Epithelial cell of prostate (primary cell): ENCODE data around the gene CYP2C18.
"Not testable (repeated sequence)": the region's sequence is repeated elsewhere in the genome, so short reads cannot be mapped to it uniquely, and the experiment has no call there.

Source experiments
- DNase-seq: peaks from one replicate; pipeline ENCODE4 v3.0.0-alpha.2; 2011; ENCODE audit warnings: low read depth, low spot score
- H3K27ac ChIP-seq: fragments of 450-650 bp; 2 replicates; pipeline ENCODE4 v1.5.1; 2017; ENCODE audit warnings: mild to moderate bottlenecking

Gene CYP2C18

DNA sequence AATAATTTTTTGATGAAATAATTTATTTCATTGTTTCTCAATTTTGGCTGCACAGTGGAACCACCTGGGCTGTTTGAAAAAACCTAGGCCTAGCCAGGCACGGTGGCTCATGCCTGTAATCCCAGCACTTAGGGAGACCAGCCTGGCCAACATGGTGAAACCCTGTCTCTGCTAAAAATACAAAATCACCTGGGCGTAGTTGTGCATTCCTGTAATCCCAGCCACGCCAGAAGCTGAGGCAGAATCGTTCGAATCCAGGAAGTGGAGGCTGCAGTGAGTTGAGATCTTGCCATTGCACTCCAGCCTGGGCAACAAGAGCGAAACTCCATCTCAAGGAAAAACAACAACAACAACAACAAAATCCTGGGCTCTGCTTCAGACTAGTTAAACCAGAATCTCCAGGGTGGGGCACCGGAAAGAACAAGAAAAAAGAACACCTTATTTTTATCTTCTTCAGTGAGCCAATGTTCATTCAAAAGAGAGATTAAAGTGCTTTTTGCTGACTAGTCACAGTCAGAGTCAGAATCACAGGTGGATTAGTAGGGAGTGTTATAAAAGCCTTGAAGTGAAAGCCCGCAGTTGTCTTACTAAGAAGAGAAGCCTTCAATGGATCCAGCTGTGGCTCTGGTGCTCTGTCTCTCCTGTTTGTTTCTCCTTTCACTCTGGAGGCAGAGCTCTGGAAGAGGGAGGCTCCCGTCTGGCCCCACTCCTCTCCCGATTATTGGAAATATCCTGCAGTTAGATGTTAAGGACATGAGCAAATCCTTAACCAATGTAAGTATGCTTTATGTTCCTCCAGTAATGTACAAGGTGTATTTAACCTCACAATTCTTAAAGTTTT lies at the start of gene CYP2C18:
Gene CYP2C18 (plus strand): TSS at position 516 of the 841 bp plus-strand sequence. CDS start 91 bp downstream, at position 607.
- no peak within 1 kb of the TSS for H3K27ac ChIP-seq
- DNase-seq: no peak

- H3K27ac ChIP-seq, DNase-seq: not testable (repeated sequence)
Measured at GRCh38 chr10:94638097-94638496, 45.4 kb upstream of the CYP2C18 start.

GRCh38 chr10:94639902-94640301 lies 43.6 kb upstream of the CYP2C18 start:
- H3K27ac ChIP-seq: no peak overlapping the region
- no peak for DNase-seq

DNA sequence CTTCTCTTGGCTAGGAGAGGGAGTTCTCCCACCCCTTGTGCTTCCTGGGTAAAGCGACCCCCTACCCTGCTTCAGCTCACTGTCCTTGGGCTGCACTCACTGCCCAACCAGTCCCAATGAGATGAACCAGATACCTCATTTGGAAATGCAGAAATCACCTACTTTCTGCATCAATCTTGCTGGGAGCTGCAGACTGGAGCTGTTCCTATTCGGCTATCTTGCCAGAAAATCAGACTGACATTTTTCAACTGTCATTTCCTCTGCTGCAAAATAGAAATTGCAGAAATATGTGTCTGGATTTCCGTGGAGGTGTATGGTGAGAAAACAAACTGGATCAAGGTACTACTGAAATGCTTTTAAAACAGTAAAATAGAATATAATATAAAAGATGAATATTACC lies 43.0 kb upstream of the CYP2C18 start:
- no peak for DNase-seq
- no peak overlapping the region for H3K27ac ChIP-seq

- DNase-seq: no peak
- H3K27ac ChIP-seq: no peak overlapping the region
Measured at GRCh38 chr10:94641480-94641879, 42.0 kb upstream of the CYP2C18 start.

- H3K27ac ChIP-seq: no peak overlapping the region
- DNase-seq: no peak
Measured at GRCh38 chr10:94644352-94644751, 39.2 kb upstream of the CYP2C18 start.

DNA sequence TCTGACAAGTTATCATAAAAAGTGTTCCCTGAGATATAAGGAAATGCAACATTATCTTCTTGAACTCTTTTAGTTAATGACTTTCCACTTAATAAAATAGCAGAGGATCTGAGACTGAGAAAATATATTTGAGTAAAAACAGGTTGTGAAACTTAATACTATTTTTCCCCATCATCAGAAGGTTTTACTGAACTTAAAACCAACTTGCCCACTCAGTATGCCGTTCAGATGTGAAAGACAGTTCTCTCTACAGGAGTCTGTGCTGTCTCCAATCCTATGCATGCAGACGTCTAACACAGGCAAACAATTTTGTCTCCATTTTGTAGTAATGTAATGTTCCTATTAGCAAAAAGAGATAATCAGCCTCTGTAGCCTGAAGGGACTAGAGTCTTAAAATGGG lies 38.2 kb upstream of the CYP2C18 start:
- no peak for DNase-seq
- no peak overlapping the region for H3K27ac ChIP-seq

DNA sequence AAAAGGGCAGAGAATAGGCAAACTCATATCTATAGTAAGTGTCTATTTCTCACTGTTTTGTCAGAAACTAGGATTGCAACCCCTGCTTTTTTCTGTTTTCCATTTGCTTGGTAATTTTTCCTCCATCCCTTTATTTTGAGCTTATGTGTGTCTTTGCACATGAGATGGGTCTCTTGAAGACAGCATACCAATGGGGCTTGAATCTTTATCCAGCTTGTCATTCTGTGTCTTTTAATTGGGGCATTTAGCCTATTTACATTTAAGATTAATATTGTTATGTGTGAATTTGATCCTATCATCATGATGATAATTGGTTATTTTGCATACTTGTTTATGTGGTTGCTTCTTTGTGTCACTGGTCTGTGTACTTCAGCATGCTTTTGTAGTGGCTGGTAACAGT lies 28.3 kb upstream of the CYP2C18 start:
- DNase-seq, H3K27ac ChIP-seq: not testable (repeated sequence)

DNA sequence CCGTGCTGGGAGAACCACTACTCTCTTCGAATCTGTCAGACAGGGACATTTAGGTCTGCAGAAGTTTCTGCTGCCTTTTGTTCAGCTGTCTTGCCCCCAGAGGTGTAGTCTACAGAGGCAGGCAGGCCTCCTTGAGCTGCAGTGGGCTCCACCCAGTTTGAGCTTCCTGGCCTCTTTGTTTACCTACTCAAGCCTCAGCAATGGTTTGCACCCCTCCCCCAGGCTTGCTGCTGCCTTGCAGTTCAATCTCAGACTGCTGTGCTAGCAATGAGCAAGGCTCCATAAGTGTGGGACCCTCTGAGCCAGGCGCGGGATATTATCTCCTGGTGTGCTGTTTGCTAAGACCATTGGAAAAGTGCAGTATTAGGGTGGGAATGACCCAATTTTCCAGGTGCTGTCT lies 20.5 kb upstream of the CYP2C18 start:
- not testable (repeated sequence) for DNase-seq, H3K27ac ChIP-seq

DNA sequence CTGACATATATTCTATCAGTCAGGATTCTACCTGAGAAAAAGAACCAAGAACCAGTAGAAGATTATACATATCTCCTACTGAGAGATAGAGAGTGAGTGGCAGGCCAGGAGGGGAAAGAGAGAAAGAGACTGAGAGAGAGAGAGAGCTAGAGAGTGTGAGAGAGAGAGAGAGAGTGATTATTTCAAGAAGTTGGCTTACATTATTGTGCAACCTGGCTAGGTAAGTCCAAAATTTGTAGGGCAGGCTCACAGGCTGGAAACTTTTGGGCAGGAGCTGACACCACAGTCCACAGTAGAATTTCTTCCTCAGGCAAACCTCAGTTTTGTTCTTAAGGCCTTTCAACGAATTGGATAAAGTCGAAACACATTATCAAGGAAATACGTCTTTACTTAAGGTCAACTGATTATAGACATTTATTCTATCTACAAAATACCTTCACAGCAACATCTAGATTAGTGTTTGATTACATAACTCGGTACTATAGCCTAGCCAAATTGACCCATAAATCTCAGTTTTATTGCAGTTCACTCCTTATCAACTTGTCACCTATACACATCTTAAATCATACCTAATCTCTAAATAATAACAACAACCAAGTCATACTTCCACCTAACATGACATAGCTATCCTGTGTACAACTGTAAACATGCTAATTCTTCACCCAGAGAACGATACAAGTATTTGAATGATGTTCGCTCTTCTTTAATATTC lies 17.0 kb upstream of the CYP2C18 start:
- H3K27ac ChIP-seq: no peak overlapping the region
- DNase-seq: no peak

DNA sequence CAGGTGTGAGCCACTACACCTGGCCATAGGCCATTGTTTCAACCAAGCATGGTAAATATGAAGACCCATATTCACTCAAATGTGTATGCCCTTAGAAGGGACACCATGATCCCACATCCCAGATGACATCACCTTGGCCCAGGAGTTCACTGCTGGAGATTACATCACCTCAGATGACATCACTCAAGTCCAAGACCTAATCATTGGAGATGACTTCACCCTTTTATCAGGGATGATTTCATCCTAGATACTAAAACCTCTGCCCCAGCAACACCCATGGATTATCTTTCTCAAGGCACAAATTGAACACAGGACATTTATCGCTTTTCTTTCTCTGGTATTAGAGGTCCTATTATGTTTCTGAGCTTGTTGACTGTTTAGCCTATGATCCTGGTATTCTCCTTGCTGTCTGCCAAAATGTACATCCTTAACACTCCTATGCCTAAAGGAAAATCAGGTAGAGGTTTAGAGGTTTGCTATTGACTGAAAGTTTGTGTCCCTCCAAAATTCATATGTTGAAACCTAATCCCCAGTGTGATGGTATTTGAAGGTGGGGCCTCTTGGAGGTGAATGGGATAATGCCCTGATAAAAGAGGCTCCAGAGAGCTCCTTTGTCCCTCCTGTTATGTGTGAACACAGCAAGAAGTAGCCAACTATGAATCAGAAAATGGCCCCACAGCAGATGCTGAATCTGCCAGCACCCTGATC lies 9.8 kb upstream of the CYP2C18 start:
- no peak for DNase-seq
- no peak overlapping the region for H3K27ac ChIP-seq

GRCh38 chr10:94676496-94676895 lies 7.0 kb upstream of the CYP2C18 start:
- H3K27ac ChIP-seq: no peak overlapping the region
- DNase-seq: no peak

DNA sequence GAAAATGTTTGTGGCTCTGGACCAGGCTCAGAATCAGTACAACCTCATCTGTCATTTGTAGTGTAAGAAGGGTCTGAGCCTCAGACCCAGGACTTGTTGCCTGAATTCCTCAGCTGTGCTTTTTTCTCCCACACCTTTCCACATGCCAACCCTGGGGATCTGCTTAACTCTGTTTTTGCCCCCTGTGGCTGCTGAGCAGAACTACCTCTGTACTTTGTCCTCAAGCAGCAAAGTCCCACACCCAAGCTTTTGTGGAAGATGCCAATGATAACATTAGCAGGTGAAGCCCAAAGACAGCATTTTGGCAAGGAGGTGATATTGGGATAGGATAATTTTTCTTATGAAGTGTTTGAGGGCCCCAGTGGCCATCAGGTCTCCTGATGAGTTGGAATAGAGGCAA lies 5.8 kb upstream of the CYP2C18 start:
- H3K27ac ChIP-seq: no peak overlapping the region
- DNase-seq: no peak

DNA sequence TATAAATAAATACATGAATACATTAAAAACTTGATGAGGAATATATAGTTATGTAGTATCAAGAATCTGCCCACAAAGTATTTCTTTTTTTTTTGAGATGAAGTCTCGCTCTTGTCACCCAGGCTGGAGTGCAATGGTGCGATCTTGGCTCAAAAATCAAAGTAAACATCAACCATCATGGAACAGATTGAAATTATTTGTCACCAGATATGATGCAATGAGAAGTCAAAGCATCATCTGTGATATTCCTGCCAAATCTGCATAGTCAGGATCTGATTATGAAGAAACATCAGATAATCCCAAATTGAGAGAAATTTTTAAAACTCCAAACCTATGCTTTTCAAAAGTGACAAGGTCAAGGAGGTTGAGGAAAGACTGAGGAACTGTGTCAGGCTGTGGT lies 5.1 kb upstream of the CYP2C18 start:
- DNase-seq: no peak

GRCh38 chr10:94680544-94680943 lies 3.0 kb upstream of the CYP2C18 start:
- H3K27ac ChIP-seq: peak overlapping the region; percentile 27
- DNase-seq: peak; percentile 62

More for the DNA sequence above, 5.1 kb upstream of the CYP2C18 start:
- H3K27ac ChIP-seq: no peak overlapping the region

- not testable (repeated sequence) for DNase-seq, H3K27ac ChIP-seq
Measured at GRCh38 chr10:94682636-94683035, 893 bp upstream of the CYP2C18 start.

- no peak overlapping the region for H3K27ac ChIP-seq
- DNase-seq: no peak
Measured at GRCh38 chr10:94687625-94688248, 4.2 kb downstream of the CYP2C18 start.

DNA sequence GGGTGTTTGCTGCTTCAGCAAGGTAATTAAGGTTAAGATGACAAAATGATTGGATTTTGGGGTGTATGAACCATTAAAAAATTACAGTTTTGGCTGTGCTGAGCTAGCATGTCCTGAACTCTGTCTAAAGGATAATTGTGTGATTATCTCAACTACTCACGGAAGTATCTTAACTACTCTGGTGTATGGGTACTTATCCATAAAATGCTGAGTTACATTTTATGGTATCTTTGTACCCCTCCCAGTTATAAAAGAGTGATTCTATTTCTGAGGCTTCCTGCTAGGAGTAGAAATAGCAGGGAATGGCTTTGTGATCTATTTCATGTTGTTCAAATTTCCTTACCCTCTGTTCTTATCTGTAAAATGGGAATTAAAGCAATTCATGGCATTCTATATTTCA lies 22.6 kb downstream of the CYP2C18 start:
- no peak overlapping the region for H3K27ac ChIP-seq
- DNase-seq: no peak

DNA sequence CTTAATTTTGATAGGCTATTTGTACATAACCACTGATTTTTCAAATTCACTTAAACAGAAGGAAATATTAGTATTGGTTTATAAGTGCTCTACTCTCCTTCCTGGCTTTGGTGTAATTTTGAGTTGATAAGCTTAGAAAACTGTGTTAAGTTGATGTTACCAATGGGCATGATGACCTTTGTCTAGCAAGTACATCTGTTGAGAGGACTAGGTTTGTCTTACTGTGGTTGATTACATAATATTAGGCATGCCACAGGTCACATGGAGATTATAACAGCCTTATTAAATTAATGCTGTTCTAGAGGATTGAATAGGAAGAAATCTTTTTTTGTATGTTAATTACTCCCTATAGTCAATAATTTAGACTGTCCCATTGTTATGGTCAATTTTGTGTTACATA lies 27.0 kb downstream of the CYP2C18 start:
- no peak for DNase-seq
- no peak overlapping the region for H3K27ac ChIP-seq

- H3K27ac ChIP-seq: no peak overlapping the region
- no peak for DNase-seq
Measured at GRCh38 chr10:94725871-94726270, 42.3 kb downstream of the CYP2C18 start.
